Activated naive CD4-positive, alpha-beta T cell treated with Interleukin-2 at 50 U/mL for 16 hours (primary cell): Measurements from ENCODE around the gene MAGI1.

Experiments
- DNase-seq: peaks from one replicate; pipeline ENCODE4 v3.0.0-alpha.2; 2020

Gene MAGI1

DNA sequence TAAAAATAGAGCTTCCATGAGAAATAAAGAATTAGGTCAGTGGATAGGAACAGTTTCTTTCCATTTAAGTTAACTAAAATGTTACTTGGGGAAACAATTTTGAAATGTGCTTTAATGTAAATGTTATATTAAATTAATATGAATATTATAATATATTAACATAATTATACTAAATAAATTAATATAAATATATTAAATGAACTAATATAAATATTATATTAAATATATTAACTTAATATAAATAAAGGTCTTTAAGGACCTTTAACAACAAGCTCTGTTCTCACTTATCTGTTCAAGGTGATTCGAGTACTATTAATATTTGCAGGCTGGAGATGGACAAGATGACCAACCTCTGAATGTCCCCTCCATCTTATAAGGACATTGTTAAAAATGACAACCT is 100.6 kb downstream of the MAGI1 start:
- no peak for DNase-seq

DNA sequence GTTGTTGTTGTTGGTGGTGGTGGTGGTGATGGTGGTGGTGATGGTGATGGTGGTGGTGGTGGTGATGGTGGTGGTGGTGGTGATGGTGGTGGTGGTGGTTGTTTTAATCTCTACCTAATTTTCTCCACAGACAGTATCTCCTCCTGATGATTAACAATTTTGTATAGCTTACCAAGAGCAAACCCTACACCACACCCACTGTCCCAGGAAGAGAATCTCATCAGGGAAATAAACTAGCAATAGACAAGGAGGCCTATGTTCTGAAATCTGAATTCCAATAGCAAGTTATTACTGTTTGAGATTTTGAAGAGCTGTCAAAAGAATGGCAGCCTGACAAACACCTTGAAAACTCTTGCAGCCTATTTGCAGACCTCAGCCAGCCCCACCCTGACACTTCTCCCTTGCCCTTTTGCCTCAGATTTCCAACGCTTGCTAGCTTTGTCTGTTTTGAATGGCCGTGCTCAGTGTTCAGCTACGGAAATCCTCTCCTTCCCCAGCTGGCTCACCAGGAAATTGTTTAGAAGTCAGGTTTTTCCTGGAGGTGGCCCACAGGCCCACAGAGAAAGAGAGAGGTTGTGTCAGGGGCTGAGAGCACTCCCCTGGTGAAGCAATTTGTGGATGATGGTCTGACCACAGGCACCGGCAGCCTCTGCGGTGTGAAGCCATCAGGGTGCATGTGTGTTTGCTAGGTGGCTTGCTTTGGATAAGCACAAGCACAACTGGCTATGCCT is 101.6 kb downstream of the MAGI1 start:
- no peak for DNase-seq

DNA sequence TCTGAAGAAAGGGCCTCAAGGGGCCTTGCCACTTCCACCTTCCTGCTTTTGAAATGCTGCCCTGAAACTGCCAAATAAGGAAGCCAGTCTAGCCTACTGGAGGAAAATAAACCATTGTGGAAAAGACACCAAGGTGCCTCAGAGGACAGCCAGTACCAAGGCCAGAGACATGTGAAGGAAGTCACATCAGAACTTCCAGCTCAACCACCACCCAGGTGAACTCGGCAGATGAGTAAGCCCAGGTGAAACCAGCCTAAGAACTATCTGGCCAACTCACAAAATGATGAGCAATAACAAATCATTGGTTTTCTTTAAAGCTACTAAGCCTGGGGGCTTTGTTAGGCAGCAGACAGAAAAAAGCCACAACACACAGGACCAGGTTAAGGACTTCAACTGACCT is 103.0 kb downstream of the MAGI1 start:
- no peak for DNase-seq

DNA sequence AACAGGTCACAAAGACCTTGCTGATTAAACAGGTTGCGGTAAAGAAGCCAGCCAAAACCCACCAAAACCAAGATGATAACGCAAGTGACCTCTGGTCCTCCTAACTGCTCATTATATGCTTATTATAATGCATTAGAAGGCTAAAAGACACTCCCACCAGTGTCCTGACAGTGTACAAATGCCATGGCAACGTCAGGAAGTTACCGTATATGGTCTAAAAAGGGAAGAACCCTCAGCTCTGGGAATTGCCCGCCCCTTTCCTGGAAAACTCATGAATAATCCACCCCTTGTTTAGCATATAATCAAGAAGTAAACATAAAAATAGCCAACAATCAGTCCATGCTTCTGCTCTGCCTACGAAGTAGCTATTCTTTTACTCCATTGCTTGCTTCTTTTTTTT is 108.1 kb downstream of the MAGI1 start:
- DNase-seq, result no peak

DNA sequence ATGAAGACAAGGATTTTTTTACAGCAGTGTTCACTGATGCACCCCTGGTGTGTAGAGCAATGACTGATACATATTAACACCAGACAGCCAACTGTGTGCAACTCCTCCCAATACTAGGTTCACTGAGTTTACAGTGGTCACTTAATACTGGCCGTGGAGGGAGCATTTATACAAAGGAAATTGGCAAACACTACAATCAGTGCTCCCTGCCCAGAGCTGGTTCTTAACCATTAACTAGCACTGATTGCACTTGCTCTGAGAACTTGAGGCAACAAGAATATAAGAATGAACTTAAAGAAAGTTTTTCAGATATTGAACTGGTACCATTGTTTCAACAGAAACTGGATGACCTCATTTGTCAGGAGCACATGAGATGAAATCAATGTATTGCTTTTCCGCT is 110.6 kb downstream of the MAGI1 start:
- no peak for DNase-seq

- no peak for DNase-seq
Observed at GRCh38 chr3:65927576-65927975, 111.1 kb downstream of the MAGI1 start.

DNA sequence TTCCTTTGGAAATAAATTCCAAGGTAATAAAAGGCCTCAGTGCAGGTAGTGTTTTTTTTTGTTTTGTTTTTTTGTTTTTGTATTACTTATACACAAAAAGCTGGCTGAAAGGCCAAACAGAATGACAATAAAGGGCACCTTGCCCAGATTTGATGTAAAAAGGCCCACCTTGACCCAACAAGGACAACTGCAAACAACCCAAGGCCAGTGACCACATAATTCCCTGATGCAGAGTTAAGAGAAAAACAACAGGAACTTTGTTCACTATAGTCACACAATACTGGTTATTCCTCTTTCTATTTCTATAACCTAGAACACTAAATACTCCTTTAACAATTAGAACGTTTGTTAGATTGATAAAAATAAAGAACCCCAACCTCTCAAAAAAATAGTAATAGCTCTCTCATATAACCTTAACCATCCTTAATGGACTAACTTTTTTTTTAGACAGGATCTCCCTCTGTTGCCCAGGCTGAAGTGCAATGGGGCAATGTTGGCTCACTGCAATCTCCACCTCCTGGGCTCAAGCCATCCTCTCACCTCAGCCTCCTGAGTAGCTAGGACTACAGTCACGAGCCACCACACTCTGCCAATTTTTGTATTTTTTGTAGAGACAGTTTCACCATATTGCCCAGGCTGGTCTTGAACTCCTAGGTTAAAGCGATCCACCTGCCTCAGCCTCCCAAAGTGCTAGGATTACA is 113.3 kb downstream of the MAGI1 start:
- DNase-seq, result no peak

DNA sequence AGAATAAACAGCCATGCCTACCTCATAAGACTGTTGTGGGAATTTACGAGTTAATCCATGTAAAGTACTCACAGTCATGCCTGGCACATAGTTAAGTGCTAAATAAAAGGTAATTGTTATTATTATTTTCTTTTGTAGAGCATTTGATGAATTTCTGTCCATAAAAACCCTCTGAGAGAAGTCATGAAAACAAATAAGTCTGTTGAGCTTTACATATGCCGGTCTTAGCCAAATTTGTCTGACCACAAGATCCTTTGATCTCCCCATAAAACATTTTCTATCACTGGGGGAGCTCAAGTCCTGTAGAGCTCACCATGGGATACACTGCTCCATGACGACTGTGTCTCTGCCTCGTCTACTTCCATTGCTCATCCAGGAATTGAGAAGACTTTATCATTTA is 114.0 kb downstream of the MAGI1 start:
- DNase-seq, result no peak

DNA sequence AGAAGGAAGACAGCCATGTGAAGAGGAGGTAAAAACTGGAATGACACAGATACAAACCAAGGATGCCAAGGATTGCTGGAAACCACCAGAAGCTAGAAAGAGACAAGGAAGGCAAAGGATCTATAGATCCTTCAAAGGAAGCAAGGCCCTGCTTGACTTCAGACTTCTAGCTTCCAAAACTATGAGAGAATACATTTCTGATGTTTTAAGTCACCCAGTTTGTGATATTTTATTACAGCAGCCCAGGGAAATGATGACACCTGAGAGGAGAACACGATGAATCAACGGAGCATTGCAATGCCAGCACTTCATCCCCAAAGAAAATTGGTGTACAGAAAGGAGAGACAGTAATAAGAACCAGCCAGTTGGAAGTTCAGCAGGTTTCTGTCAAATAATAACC is 116.3 kb downstream of the MAGI1 start:
- DNase-seq, result no peak

DNA sequence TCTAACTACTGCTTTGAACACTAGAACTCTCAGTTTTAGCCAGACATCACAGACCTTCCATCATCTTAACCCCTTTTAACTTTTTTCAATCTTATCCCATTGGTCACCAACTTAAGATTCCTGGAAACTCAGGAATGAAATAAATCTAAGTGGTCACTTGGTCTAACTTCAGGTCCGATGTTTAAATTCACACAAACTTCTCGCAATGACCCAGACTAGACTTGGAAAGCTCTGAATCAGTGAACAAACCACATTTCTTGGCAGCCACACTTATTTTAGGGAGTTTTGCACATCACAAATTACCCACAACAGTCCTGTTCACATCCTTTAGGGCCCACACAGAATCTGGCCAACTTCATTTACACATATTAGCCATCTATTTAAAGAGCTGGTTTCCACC is 118.9 kb downstream of the MAGI1 start:
- DNase-seq, result no peak

DNA sequence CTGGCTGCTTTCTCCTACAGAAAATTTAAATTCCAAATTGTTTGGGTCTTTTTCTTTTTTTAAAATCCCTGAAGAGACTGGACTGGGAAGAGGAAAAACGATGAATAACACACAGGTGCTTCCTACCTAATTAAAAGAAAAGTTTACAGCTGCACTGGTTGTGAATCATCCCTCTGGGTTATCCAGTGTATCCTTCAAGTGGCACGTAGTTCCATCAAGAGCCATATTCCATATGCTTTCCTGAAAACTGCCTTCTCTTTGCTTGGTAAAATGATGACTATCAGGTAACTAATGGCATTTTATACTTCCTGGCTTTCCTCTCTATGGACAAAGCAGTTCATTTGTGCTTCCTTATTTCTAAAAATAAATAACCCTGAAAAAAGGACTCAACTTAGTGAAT is 123.2 kb downstream of the MAGI1 start:
- no peak for DNase-seq

- no peak for DNase-seq
Observed at GRCh38 chr3:65914740-65915367, 123.9 kb downstream of the MAGI1 start.

- DNase-seq, result no peak
Observed at GRCh38 chr3:65914032-65914739, 124.5 kb downstream of the MAGI1 start.

- no peak for DNase-seq
Observed at GRCh38 chr3:65912647-65913046, 126.1 kb downstream of the MAGI1 start.

- DNase-seq, result no peak
Observed at GRCh38 chr3:65908588-65908987, 130.1 kb downstream of the MAGI1 start.

- DNase-seq, result no peak
Observed at GRCh38 chr3:65907232-65908130, 131.2 kb downstream of the MAGI1 start.

DNA sequence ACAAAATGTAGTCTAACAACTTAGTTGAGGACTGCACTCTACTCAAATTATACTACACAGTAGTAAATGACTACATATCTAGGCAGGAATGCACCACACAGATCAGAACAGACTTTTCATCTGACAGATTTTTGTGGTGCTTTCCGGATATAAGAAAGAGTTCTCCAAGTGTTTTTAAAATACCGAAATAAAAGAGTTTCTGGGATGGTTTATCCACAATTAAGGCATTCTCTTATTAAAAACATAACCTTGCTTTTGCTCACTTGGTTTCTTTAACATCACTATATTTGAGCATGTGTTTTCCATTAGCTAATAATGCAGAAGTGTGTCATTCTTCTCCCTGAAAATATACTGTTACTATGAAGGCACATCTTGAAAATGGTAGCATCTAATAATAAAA is 132.9 kb downstream of the MAGI1 start:
- DNase-seq, result no peak

- DNase-seq, result no peak
Observed at GRCh38 chr3:65904016-65904415, 134.7 kb downstream of the MAGI1 start.

- no peak for DNase-seq
Observed at GRCh38 chr3:65902304-65902793, 136.4 kb downstream of the MAGI1 start.

- DNase-seq, result no peak
Observed at GRCh38 chr3:65901226-65901625, 137.5 kb downstream of the MAGI1 start.

GRCh38 chr3:65899226-65899625 is 139.5 kb downstream of the MAGI1 start:
- no peak for DNase-seq

DNA sequence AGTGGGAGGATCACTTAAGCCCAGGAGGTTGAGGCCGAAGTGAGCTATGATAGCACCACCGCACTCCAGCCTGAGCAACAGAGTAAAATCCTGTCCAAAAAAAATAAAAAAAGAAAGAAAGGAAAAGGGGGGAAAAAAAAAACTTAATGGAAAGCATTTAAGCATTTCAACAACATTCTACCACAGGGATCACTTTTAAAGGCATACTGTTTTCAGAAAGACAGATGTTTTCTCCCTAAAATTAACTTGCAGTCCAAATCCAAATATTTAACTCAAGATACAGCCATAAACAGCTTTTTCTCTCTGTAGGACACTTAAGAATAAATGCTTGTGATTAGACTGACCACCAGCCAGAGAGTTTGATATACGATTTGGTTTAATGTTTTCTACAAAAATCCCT is 141.0 kb downstream of the MAGI1 start:
- DNase-seq, result no peak
